ENCODE measurements around the gene KCNIP4. TPM values are rescaled to one million over a fixed set of nuclear protein-coding genes. Genes with fewer than 3 reads are reported as not detected.

KCNIP4 gene
- total RNA-seq, 4 donors from 2014 or later: 0.19 to 0.50 (median 0.34) TPM; not detected in 1

DNA sequence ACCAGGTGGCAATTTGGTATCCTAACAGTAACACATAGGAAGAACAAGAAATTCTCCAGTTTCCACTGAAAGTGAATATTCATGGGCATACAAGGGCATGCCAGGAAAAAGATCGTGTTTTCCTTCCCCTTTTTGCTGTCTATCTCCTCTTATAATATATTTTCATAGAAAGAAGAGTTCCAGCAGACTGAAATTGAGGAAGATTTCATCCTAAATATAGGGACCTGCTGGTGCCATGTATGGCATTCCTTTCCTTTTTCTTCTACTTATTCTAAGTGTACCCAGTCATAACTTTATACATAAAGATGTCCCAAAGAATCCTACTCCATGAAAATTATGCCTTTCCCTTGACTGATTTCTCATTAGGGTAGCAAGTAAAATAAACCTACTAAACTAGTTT, 40.8 kb upstream of the KCNIP4 start:
- no peaks in the 10 kb centered on the region for H3K27me3 ChIP-seq
- H3K27ac ChIP-seq (replicated peaks in 1 of 4): no peak overlapping the region
- H3K4me1 ChIP-seq: no peaks in the 10 kb centered on the region
- H3K36me3 ChIP-seq: no peaks in the 10 kb centered on the region
- H3K9me3 ChIP-seq: no peaks in the 10 kb centered on the region
- TF ChIP-seq POLR2AphosphoS5 (IDR thresholded peaks at IDR 0.05): no peak
- no peak for TF ChIP-seq EP300 (IDR thresholded peaks at IDR 0.05)
- TF ChIP-seq, protein P1, sequence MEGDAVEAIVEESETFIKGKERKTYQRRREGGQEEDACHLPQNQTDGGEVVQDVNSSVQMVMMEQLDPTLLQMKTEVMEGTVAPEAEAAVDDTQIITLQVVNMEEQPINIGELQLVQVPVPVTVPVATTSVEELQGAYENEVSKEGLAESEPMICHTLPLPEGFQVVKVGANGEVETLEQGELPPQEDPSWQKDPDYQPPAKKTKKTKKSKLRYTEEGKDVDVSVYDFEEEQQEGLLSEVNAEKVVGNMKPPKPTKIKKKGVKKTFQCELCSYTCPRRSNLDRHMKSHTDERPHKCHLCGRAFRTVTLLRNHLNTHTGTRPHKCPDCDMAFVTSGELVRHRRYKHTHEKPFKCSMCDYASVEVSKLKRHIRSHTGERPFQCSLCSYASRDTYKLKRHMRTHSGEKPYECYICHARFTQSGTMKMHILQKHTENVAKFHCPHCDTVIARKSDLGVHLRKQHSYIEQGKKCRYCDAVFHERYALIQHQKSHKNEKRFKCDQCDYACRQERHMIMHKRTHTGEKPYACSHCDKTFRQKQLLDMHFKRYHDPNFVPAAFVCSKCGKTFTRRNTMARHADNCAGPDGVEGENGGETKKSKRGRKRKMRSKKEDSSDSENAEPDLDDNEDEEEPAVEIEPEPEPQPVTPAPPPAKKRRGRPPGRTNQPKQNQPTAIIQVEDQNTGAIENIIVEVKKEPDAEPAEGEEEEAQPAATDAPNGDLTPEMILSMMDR (IDR thresholded peaks at IDR 0.05): no peak
- TF ChIP-seq POLR2A (IDR thresholded peaks at IDR 0.05; ENCODE audit: low read depth): no peak
- 80% methylated on average over 1 of the region's 1 CpG for WGBS
- H3K4me3 ChIP-seq: no peak overlapping the region
- DNase-seq (ENCODE audit: extremely low spot score): no peak
- intact Hi-C loops (cut with DNase I): no loop called here

DNA sequence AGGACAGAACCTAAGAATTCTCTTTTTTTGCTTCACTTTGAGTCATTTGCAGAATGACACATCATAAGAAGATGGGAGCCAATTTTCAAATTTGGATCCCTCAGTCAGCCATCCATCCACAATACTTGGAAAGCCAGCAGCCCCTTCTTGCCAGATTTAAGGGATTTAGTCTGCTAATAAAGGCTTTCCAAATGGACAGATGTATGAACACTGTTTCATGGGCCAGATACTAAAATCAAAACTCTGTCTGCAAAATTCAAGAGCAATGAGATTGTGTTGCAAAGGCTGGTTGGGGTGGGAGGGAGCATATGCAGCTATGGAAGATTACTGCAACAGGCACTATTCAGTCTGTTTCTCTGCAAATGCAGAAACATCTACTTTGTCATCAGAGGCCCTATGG, 37.7 kb upstream of the KCNIP4 start:
- Histone ChIP-seq H3K9me3 (no peaks in the 10 kb centered on the region), H3K36me3 (no peaks in the 10 kb centered on the region), H3K4me3 (no peak overlapping the region), H3K4me1 (no peaks in the 10 kb centered on the region), H3K27ac (replicated peaks in 1 of 4) (no peak overlapping the region), H3K27me3 (no peaks in the 10 kb centered on the region)
- intact Hi-C loops (cut with DNase I): no loop called here
- no peak for TF ChIP-seq POLR2A (IDR thresholded peaks at IDR 0.05; ENCODE audit: low read depth)
- no peak for TF ChIP-seq POLR2AphosphoS5 (IDR thresholded peaks at IDR 0.05)
- TF ChIP-seq, protein P1 (IDR thresholded peaks at IDR 0.05): no peak
- TF ChIP-seq EP300 (IDR thresholded peaks at IDR 0.05): no peak
- DNase-seq (ENCODE audit: extremely low spot score): no peak

DNA sequence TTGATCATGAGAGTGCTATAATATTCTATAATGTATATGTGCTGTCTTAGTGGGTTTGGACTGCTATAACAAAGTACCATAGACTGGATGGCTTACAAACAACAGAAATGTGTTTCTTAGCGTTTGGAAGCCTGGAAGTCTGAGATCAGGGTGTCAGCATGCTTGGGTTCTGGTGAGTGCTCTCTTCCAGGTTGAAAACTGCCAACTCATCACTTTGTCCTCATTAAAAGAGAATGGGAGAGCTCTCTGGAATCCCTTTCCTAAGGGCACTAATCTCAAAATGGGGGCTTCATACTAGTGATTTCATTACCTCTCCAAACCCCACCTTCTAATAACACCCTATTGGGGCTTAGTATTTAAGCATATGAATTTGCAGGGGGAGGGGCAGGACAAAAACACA, 33.5 kb upstream of the KCNIP4 start:
- intact Hi-C loops (cut with DNase I): no loop called here
- Histone ChIP-seq H3K27ac (replicated peaks in 1 of 4) (no peak overlapping the region), H3K36me3 (no peaks in the 10 kb centered on the region), H3K4me3 (no peak overlapping the region), H3K27me3 (no peaks in the 10 kb centered on the region), H3K9me3 (no peaks in the 10 kb centered on the region), H3K4me1 (no peaks in the 10 kb centered on the region)
- no peak for DNase-seq (ENCODE audit: extremely low spot score)
- TF ChIP-seq EP300 (IDR thresholded peaks at IDR 0.05) (no peak), POLR2AphosphoS5 (IDR thresholded peaks at IDR 0.05) (no peak)
- TF ChIP-seq, protein P1 (IDR thresholded peaks at IDR 0.05): no peak
- 78% methylated on average over 1 of the region's 1 CpG for WGBS

DNA sequence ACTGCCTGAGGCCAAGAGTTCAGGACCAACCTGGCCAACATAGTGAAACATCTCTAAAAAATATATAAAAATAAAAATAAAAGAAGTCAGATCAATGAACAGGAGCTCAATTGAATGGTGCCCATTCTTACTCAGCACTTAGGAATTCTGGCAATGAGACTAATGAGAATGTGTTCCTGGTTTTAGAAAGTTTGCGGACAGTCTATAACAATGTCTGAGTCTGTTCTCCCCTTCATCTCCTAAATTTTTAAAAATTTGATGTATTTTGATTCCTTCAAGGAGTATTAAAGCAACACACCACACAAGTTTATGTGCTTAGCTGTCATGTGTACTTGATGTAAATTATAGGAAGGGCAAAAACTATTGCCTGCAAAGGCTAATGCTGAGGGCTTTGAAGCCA, 30.6 kb upstream of the KCNIP4 start:
- H3K27me3 ChIP-seq: no peaks in the 10 kb centered on the region
- H3K27ac ChIP-seq (replicated peaks in 1 of 4): no peak overlapping the region
- WGBS: 96% methylated on average over 1 of the region's 1 CpG
- DNase-seq (ENCODE audit: extremely low spot score): no peak
- TF ChIP-seq, protein P1 (IDR thresholded peaks at IDR 0.05): no peak
- TF ChIP-seq EP300 (IDR thresholded peaks at IDR 0.05) (no peak), POLR2A (IDR thresholded peaks at IDR 0.05; ENCODE audit: low read depth) (no peak), POLR2AphosphoS5 (IDR thresholded peaks at IDR 0.05) (no peak)
- H3K4me1 ChIP-seq: no peaks in the 10 kb centered on the region
- H3K4me3 ChIP-seq: no peak overlapping the region
- H3K36me3 ChIP-seq: no peaks in the 10 kb centered on the region
- H3K9me3 ChIP-seq: no peaks in the 10 kb centered on the region
- intact Hi-C loops (cut with DNase I): no loop called here

DNA sequence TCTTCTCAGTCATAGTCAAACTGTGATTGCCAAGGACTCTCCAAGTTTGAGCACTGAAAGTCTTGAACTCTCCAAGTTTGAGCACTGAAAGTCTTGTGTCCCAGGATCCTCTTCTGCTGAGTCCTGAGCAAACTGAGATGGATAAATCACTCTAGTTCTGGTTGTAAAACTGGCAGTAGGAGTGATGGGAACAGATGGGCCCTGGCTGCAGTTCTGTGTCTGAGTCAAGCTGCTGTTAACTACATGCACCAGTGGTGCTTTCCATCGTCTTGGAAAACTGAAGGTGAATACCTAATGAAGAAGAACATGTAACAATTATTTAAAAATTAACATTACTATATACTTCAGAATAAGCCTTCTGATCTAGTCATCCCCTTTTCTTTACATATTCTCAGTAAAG, 27.6 kb upstream of the KCNIP4 start:
- Histone ChIP-seq H3K9me3 (no peaks in the 10 kb centered on the region), H3K36me3 (no peaks in the 10 kb centered on the region), H3K27ac (replicated peaks in 1 of 4) (no peak overlapping the region), H3K4me3 (no peak overlapping the region), H3K27me3 (no peaks in the 10 kb centered on the region), H3K4me1 (no peaks in the 10 kb centered on the region)
- intact Hi-C loops (cut with DNase I): no loop called here
- TF ChIP-seq POLR2A (IDR thresholded peaks at IDR 0.05; ENCODE audit: low read depth): no peak
- no peak for TF ChIP-seq POLR2AphosphoS5 (IDR thresholded peaks at IDR 0.05)
- no peak for TF ChIP-seq EP300 (IDR thresholded peaks at IDR 0.05)
- TF ChIP-seq, protein P1 (IDR thresholded peaks at IDR 0.05): no peak
- no peak for DNase-seq (ENCODE audit: extremely low spot score)
- WGBS: 50% methylated on average over 1 of the region's 1 CpG

All from esophagus muscularis mucosa (tissue), 4 donors.